ENCODE data around the gene BCAP31. TPM values are rescaled to one million over a fixed set of nuclear protein-coding genes. Genes with fewer than 3 reads are reported as not detected.
"Not testable (repeated sequence)": the region's sequence is repeated elsewhere in the genome, so short reads cannot be mapped to it uniquely, and the experiment has no call there.

Gene BCAP31
- total RNA-seq, 4 donors from 2014 or later: 76.1 to 125 (median 104) TPM

DNA sequence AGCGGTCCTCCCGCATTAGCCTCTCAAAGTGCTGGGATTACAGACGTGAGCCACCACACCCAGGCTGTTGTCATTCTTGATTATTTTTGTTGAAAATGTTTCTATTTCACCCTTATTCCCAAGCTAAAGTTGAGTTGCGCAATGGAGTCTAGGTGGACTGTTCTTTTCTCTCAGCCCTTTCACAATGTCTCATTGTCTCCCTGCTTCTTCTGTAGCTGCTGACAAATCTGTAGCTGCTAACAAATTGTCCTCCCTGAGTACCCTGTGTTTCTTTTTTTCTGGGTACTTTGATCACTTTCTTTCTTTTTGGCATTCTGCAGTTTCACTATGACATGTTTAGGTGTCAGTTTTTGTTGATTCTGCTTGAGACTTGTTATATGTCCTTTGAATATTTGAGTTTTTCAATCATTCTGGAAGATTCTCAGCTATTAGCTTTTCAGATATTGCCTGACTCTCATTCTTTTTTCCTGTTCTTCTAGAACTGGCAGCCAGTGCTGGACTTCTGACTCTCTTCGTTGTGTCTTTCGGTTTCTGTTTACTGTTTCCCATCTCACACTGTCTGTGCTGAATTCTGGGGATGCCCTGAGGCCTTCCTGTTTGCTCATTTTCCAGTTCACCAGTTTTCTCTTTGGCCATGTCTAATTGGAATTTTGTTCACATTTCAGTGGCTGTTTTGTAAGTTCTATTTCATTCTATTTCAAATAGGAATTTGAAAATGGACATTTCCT lies 7.1 kb upstream of the BCAP31 start:
- WGBS, 2 donors (ENCODE audit: low coverage in 1 of 2): 100% methylated on average over 1 of the region's 6 CpGs; no CpG with 5 or more reads in 1 of the 2 donors
- TF ChIP-seq EP300 (IDR thresholded peaks at IDR 0.05): no peak
- TF ChIP-seq, protein P1, sequence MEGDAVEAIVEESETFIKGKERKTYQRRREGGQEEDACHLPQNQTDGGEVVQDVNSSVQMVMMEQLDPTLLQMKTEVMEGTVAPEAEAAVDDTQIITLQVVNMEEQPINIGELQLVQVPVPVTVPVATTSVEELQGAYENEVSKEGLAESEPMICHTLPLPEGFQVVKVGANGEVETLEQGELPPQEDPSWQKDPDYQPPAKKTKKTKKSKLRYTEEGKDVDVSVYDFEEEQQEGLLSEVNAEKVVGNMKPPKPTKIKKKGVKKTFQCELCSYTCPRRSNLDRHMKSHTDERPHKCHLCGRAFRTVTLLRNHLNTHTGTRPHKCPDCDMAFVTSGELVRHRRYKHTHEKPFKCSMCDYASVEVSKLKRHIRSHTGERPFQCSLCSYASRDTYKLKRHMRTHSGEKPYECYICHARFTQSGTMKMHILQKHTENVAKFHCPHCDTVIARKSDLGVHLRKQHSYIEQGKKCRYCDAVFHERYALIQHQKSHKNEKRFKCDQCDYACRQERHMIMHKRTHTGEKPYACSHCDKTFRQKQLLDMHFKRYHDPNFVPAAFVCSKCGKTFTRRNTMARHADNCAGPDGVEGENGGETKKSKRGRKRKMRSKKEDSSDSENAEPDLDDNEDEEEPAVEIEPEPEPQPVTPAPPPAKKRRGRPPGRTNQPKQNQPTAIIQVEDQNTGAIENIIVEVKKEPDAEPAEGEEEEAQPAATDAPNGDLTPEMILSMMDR (IDR thresholded peaks at IDR 0.05): no peak
- no peak for TF ChIP-seq POLR2AphosphoS5 (IDR thresholded peaks at IDR 0.05)
- no peak for TF ChIP-seq POLR2A (IDR thresholded peaks at IDR 0.05)
- H3K9me3 ChIP-seq: no peaks in the 10 kb centered on the region
- H3K27ac ChIP-seq: no peak overlapping the region
- no peaks in the 10 kb centered on the region for H3K27me3 ChIP-seq
- H3K4me1 ChIP-seq: peaks cover 0 to 32% (median 12%) of the 10 kb centered on the region in 3 donors
- ATAC-seq: no peak
- no peak overlapping the region for H3K4me3 ChIP-seq
- peaks cover 0 to 36% of the 10 kb centered on the region in 2 donors for H3K36me3 ChIP-seq

DNA sequence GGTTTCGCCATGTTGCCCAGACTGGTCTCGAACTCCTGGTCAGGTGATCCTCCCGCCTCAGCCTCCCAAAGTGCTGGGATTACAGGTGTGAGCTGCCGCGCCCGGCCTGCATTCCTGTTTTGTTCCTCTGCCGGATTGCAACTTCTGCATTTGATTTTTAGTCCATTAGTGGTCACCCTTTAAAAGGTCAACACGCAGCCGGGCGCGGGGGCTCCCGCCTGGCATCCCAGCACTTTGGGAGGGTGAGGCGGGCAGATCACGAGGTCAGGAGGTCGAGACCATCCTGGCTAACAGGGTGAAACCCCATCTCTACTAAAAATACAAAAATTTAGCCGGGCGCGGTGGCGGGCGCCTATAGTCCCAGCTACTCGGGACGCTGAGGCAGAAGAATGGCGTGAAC lies 5.9 kb upstream of the BCAP31 start:
- not testable (repeated sequence) for H3K27ac ChIP-seq, H3K9me3 ChIP-seq, H3K27me3 ChIP-seq, H3K4me3 ChIP-seq, ATAC-seq
- H3K36me3 ChIP-seq: peaks cover 0 to 31% of the 10 kb centered on the region in 2 donors
- peaks cover 0 to 43% (median 24%) of the 10 kb centered on the region in 3 donors for H3K4me1 ChIP-seq
- 67% methylated on average over 2 of the region's 23 CpGs; no CpG with 5 or more reads in 1 of the 2 donors for WGBS, 2 donors (ENCODE audit: low coverage in 1 of 2)

DNA sequence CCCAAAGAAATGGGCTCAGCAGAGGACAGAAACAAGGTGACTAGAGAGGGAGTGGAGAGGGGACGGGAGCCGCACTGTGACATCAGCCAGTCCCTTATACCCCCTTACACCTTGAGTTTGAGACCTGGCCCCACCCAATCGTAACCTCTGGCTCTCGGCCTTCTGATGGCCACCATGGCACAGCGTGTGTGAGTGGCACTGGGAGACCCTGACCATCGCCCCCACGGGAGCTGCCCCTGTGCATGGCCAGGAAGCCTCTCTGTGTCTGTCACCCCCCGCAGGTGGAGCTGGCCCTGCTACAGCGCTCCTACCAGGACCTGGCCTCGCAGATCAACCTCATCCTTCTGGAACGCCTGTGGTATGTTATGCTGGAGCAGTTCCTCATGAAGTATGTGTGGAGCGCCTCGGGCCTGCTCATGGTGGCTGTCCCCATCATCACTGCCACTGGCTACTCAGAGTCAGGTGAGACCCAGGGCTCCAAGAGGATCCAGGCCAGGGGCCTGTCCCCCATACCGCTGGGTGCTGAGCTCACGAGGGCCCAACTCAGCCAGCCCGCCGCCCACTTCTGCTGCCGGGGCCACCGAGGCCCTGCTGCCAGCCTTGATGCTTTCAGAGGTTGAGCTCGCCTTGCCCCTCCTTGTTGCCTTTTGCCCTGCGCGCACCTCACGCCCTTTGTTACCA lies 4.9 kb upstream of the BCAP31 start:
- H3K36me3 ChIP-seq: peaks cover 0 to 31% of the 10 kb centered on the region in 2 donors
- no peak for ATAC-seq
- H3K27ac ChIP-seq: no peak overlapping the region
- TF ChIP-seq EP300 (IDR thresholded peaks at IDR 0.05) (no peak), POLR2A (IDR thresholded peaks at IDR 0.05) (no peak), POLR2AphosphoS5 (IDR thresholded peaks at IDR 0.05) (no peak)
- TF ChIP-seq, protein P1 (IDR thresholded peaks at IDR 0.05): no peak
- no peaks in the 10 kb centered on the region for H3K27me3 ChIP-seq
- H3K4me1 ChIP-seq: peaks cover 0 to 47% (median 26%) of the 10 kb centered on the region in 3 donors
- WGBS, 2 donors (ENCODE audit: low coverage in 1 of 2): 70% methylated on average over 3 of the region's 23 CpGs; no CpG with 5 or more reads in 1 of the 2 donors
- H3K4me3 ChIP-seq: no peak overlapping the region
- no peaks in the 10 kb centered on the region for H3K9me3 ChIP-seq

DNA sequence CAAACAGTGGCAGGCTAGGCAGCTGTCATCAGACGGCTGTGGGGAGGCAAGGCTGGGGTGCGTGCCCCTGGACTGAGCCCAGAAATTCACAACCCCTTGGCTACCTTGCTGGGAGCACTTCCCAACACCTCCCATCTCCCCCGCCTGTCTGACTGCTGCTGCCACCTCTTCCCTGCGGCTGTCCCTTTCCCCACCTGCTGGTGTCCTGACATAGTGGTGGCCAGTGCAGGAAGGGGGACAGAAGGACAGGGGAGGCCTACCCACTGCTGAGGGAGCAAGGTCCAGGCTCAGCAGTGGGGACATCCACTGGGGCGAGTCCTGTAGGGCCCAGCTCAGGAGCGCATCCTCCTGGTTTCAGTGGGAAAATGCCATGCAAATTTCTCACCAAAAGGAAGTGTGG lies 3.9 kb upstream of the BCAP31 start:
- WGBS, 2 donors (ENCODE audit: low coverage in 1 of 2): no CpG with 5 or more reads among the region's 6 CpGs
- H3K27me3 ChIP-seq: no peaks in the 10 kb centered on the region
- TF ChIP-seq POLR2A (IDR thresholded peaks at IDR 0.05) (no peak), POLR2AphosphoS5 (IDR thresholded peaks at IDR 0.05) (no peak), EP300 (IDR thresholded peaks at IDR 0.05) (no peak)
- TF ChIP-seq, protein P1 (IDR thresholded peaks at IDR 0.05): no peak
- peaks cover 0 to 24% of the 10 kb centered on the region in 2 donors for H3K36me3 ChIP-seq
- H3K4me3 ChIP-seq: no peak overlapping the region
- ATAC-seq: no peak
- peaks cover 0 to 50% (median 26%) of the 10 kb centered on the region in 3 donors for H3K4me1 ChIP-seq
- H3K9me3 ChIP-seq: no peaks in the 10 kb centered on the region
- peak overlapping the region in 3 of 4 donors; percentile 85 to 91 (median 89) for H3K27ac ChIP-seq

DNA sequence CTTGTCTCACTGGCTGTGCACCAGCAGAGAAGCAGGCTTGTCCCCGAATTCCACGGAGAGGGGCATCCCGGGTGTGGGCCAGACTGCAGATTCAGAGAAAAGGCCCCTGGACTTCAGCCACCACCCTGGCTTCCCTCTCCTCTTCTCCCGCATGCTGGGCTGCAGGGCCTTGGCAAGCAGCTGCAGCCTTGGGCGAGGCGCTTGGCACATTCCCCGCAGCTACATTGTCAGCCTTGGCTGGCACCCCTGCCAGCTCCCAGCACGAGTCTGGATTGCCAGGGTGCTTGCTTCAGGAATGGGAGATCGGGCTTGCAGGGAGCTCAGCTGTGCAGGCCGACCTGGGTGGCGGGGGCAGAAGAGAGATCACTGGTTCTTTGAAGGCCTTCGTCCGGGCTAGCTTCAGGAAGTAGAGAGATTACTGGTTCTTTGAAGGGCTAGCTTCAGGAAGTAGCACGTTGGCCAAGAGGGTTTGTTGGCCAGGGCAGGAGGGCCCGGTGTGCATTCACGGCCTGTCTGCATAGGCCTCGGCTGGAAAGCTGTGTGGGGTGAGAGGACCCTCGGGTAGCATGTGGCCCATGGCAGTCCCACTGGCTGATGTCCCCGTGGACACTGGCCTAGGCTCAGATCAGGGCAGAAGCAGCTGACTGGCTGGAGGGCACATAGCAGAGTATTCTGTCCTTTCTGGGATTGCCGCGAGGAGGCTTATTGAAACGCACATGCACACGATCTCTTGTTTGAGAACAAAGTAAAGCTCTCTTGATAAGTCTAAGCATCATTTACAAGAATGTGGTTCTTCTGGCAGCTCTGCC lies 3.1 kb upstream of the BCAP31 start:
- Histone ChIP-seq H3K27ac (peak overlapping the region; percentile 24 to 91 (median 87)), H3K36me3 (peaks cover 0 to 21% of the 10 kb centered on the region in 2 donors), H3K9me3 (no peaks in the 10 kb centered on the region), H3K4me3 (peak overlapping the region in 1 of 2 donors; percentile 76), H3K4me1 (peaks cover 0 to 58% (median 30%) of the 10 kb centered on the region in 3 donors), H3K27me3 (no peaks in the 10 kb centered on the region)
- 40% methylated on average over 1 of the region's 23 CpGs; no CpG with 5 or more reads in 1 of the 2 donors for WGBS, 2 donors (ENCODE audit: low coverage in 1 of 2)
- TF ChIP-seq EP300 (IDR thresholded peaks at IDR 0.05) (no peak), POLR2AphosphoS5 (IDR thresholded peaks at IDR 0.05) (peak; percentile 27)
- ATAC-seq: peak; percentile 23

All from gastroesophageal sphincter (tissue), 4 donors.